Left lung (tissue), 10 donors: ENCODE measurements around the gene UBA7. TPM values are rescaled to one million over a fixed set of nuclear protein-coding genes. Genes with fewer than 3 reads are reported as not detected.
"Not testable (repeated sequence)": the region's sequence is repeated elsewhere in the genome, so short reads cannot be mapped to it uniquely, and the experiment has no call there.

ENCODE experiments used
- ATAC-seq: fragments of 200-7000 bp; cut with Tn5 transposase; one replicate; pipeline ENCODE4 v1.9.1; 2020; ENCODE audit warnings: moderate library complexity
- DNase-seq, 4 donors: peaks; one replicate each; pipeline ENCODE4 v3.0.0-alpha.2; 2013 to 2020
- H3K27ac ChIP-seq, 2 donors: fragments of 200-600 bp; sonication (generic) in 1 of 2; one replicate each; pipeline versions ENCODE4 v1.5.0 to v1.8.0; 2020 to 2021
- H3K27me3 ChIP-seq, 2 donors: fragments of 200-600 bp; sonication (generic) in 1 of 2; one replicate each; pipeline versions ENCODE4 v1.5.0 to v1.8.0; 2020 to 2021
- H3K36me3 ChIP-seq, 2 donors: fragments of 200-600 bp; sonication (generic) in 1 of 2; one replicate each; pipeline versions ENCODE4 v1.5.0 to v1.8.0; 2020 to 2021
- H3K4me1 ChIP-seq, 2 donors: fragments of 200-600 bp; one replicate each; pipeline ENCODE4 v1.8.0; 2021
- H3K4me3 ChIP-seq, 2 donors: fragments of 200-600 bp; sonication (generic) in 1 of 2; one replicate each; pipeline versions ENCODE4 v1.5.0 to v1.8.0; 2020 to 2021; ENCODE audit warnings: mild to moderate bottlenecking in 1 of 2
- H3K9me3 ChIP-seq, 2 donors: fragments of 200-600 bp; sonication (generic) in 1 of 2; one replicate each; pipeline versions ENCODE4 v1.5.0 to v1.8.0; 2020 to 2021
- CTCF ChIP-seq, 2 donors: fragments of 200-600 bp; sonication (generic) in 1 of 2; IDR thresholded peaks; one replicate each; pipeline versions ENCODE4 v1.5.0 to v1.8.0; 2021; ENCODE audit warnings: antibody characterized with exemption in 2 of 2
- intact Hi-C, 2 donors: fragments of 100-400 bp; cut with DNase I; formaldehyde crosslinking; loops; one replicate each; pipeline versions ENCODE4 v1.11.2 to v1.14.2; 2022
- polyA plus RNA-seq, 6 donors: library from polyadenylated mRNA; unstranded; fragments of 120-200 nt; gene quantifications; one replicate each; pipeline ENCODE4 v1.2.1, GENCODE V29; 2013; ENCODE audit not compliant: insufficient read length in 6 of 6
- total RNA-seq, 2 donors: library from RNA; stranded (reverse); fragmentation: NEBNext Ultra II Directional; extraction: Animal tissue kit (Norgen Biotek cat#: 25700); gene quantifications; one replicate each; pipeline ENCODE4 v1.2.1, GENCODE V29; 2021
- donor health status: DM: no; HTN: yes; CAD: no.
- donor health status: DM: no; HTN: no; CAD: no.

Gene UBA7
- total and polyA plus RNA-seq, 8 donors: 60.9 to 121 (median 82.3) TPM

- Histone ChIP-seq H3K4me1 (peaks cover 10 to 49% of the 10 kb centered on the region in 2 donors), H3K9me3 (no peaks in the 10 kb centered on the region), H3K27ac (no peak overlapping the region), H3K4me3 (no peak overlapping the region), H3K27me3 (no peaks in the 10 kb centered on the region), H3K36me3 (peaks cover 0 to 41% of the 10 kb centered on the region in 2 donors)
- DNase-seq: no peak
- intact Hi-C loops: no loop called here
- TF ChIP-seq CTCF (IDR thresholded peaks at IDR 0.05): no peak
- ATAC-seq: no peak
Measured at GRCh38 chr3:49781415-49782199, 32.1 kb downstream of the UBA7 start.

- Histone ChIP-seq H3K36me3 (peaks cover 0 to 48% of the 10 kb centered on the region in 2 donors), H3K4me1 (peaks cover 10 to 49% of the 10 kb centered on the region in 2 donors)
- H3K27me3 ChIP-seq, DNase-seq, intact Hi-C loops, H3K4me3 ChIP-seq, H3K27ac ChIP-seq, H3K9me3 ChIP-seq: not testable (repeated sequence)
- ATAC-seq: peak; percentile 19
Measured at GRCh38 chr3:49780975-49781365, 32.8 kb downstream of the UBA7 start.

GRCh38 chr3:49780080-49780974 is 33.4 kb downstream of the UBA7 start:
- H3K27me3 ChIP-seq: no peaks in the 10 kb centered on the region
- H3K4me1 ChIP-seq: peaks cover 8 to 44% of the 10 kb centered on the region in 2 donors
- peaks cover 0 to 51% of the 10 kb centered on the region in 2 donors for H3K36me3 ChIP-seq
- DNase-seq (no peak), ATAC-seq (peak; percentile 77)
- intact Hi-C loops: no loop called here
- no peaks in the 10 kb centered on the region for H3K9me3 ChIP-seq
- no peak for TF ChIP-seq CTCF (IDR thresholded peaks at IDR 0.05)
- no peak overlapping the region for H3K4me3 ChIP-seq
- H3K27ac ChIP-seq: no peak overlapping the region

GRCh38 chr3:49779358-49780079 is 34.2 kb downstream of the UBA7 start:
- Histone ChIP-seq H3K36me3 (peaks cover 0 to 51% of the 10 kb centered on the region in 2 donors), H3K4me1 (peaks cover under 1 to 36% of the 10 kb centered on the region in 2 donors), H3K27ac (no peak overlapping the region), H3K9me3 (no peaks in the 10 kb centered on the region), H3K27me3 (no peaks in the 10 kb centered on the region), H3K4me3 (no peak overlapping the region)
- intact Hi-C loops: no loop called here
- DNase-seq (no peak), ATAC-seq (no peak)
- TF ChIP-seq CTCF (IDR thresholded peaks at IDR 0.05): no peak

- H3K27me3 ChIP-seq, intact Hi-C loops, H3K27ac ChIP-seq, ATAC-seq, H3K9me3 ChIP-seq, H3K4me3 ChIP-seq, DNase-seq: not testable (repeated sequence)
- Histone ChIP-seq H3K4me1 (peaks cover 0 to 22% of the 10 kb centered on the region in 2 donors), H3K36me3 (peaks cover 0 to 24% of the 10 kb centered on the region in 2 donors)
Measured at GRCh38 chr3:49776101-49776500, 37.7 kb downstream of the UBA7 start.
